HEK293T (cell line): Measurements from ENCODE around the gene DSN1.

Experiments
- CTCF ChIA-PET: fragments of 350-600 bp; formaldehyde crosslinking; extraction: SDS; loops from one replicate; lab custom pipeline; 2021; ENCODE audit warnings: antibody characterized with exemption, inconsistent platforms; lab: Yijun Ruan, JAX
- POLR2A ChIA-PET: fragments of 350-600 bp; formaldehyde crosslinking; extraction: SDS; loops from one replicate; lab custom pipeline; 2020; ENCODE audit warnings: antibody characterized with exemption, inconsistent platforms; lab: Yijun Ruan, JAX
- DNase-seq: peaks from one replicate; pipeline ENCODE4 v3.0.0; 2012; ENCODE audit warnings: mixed read lengths; ENCODE audit errors: extremely low spot score
- ARNT ChIP-seq: fragments of 450-650 bp; IDR thresholded peaks from 2 replicates; pipeline ENCODE4 v1.6.1; 2017; ENCODE audit warnings: mild to moderate bottlenecking
- BHLHE40 ChIP-seq: fragments of 450-650 bp; IDR thresholded peaks from 2 replicates; pipeline ENCODE4 v1.6.1; 2016; ENCODE audit warnings: mild to moderate bottlenecking, moderate library complexity, borderline replicate concordance
- CTBP1 ChIP-seq: fragments of 450-650 bp; IDR thresholded peaks from 2 replicates; pipeline ENCODE4 v1.6.1; 2016; ENCODE audit warnings: borderline replicate concordance
- ELF4 ChIP-seq: fragments of 450-650 bp; IDR thresholded peaks from 2 replicates; pipeline ENCODE4 v1.6.1; 2017; ENCODE audit warnings: antibody characterized with exemption
- FOXA1 ChIP-seq: fragments of 450-650 bp; IDR thresholded peaks from 2 replicates; pipeline ENCODE4 v1.6.1; 2016; ENCODE audit warnings: mild to moderate bottlenecking
- FOXK2 ChIP-seq: fragments of 450-650 bp; IDR thresholded peaks from 2 replicates; pipeline ENCODE4 v1.6.1; 2016; ENCODE audit warnings: mild to moderate bottlenecking
- FOXM1 ChIP-seq: fragments of 450-650 bp; IDR thresholded peaks from 2 replicates; pipeline ENCODE4 v1.6.1; 2017; ENCODE audit warnings: mild to moderate bottlenecking, borderline replicate concordance
- HDGF ChIP-seq: fragments of 450-650 bp; IDR thresholded peaks from 2 replicates; pipeline ENCODE4 v1.6.1; 2017; ENCODE audit warnings: antibody characterized with exemption, borderline replicate concordance
- L3MBTL2 ChIP-seq: fragments of 450-650 bp; conservative IDR thresholded peaks from 2 replicates; pipeline ENCODE4 v1.6.1; 2016; ENCODE audit warnings: mild to moderate bottlenecking
- LEF1 ChIP-seq: fragments of 450-650 bp; IDR thresholded peaks from 2 replicates; pipeline ENCODE4 v1.6.1; 2017; ENCODE audit warnings: mild to moderate bottlenecking, borderline replicate concordance
- NFRKB ChIP-seq: fragments of 450-650 bp; IDR thresholded peaks from 2 replicates; pipeline ENCODE4 v1.6.1; 2016; ENCODE audit warnings: mild to moderate bottlenecking, moderate library complexity
- PKNOX1 ChIP-seq: fragments of 450-650 bp; IDR thresholded peaks from 2 replicates; pipeline ENCODE4 v1.6.1; 2016
- SP1 ChIP-seq: fragments of 450-650 bp; IDR thresholded peaks from 2 replicates; pipeline ENCODE4 v1.6.1; 2017
- SUZ12 ChIP-seq: fragments of 450-650 bp; IDR thresholded peaks from 2 replicates; pipeline ENCODE4 v1.6.1; 2016; ENCODE audit warnings: mild to moderate bottlenecking
- TARDBP ChIP-seq: fragments of 450-650 bp; IDR thresholded peaks from 2 replicates; pipeline ENCODE4 v1.6.1; 2016
- ZNF384 ChIP-seq: fragments of 450-650 bp; IDR thresholded peaks from 2 replicates; pipeline ENCODE4 v1.6.1; 2016

Gene DSN1

GRCh38 chr20:36785308-36785707 lies 11.7 kb upstream of the DSN1 start:
- ChIA-PET POLR2A (interaction anchor here (1.6 kb wide), 1 partner anchor 11 kb away, joined by 3 read pairs; the partner anchor contains the start of gene DSN1), CTCF (no interaction called here)
- TF ChIP-seq ARNT (no peak), ELF4 (no peak), ZNF384 (no peak), LEF1 (no peak), L3MBTL2 (no peak), HDGF (no peak), NFRKB (no peak), SUZ12 (no peak), FOXA1 (no peak), BHLHE40 (no peak), FOXM1 (no peak), TARDBP (no peak), CTBP1 (no peak), PKNOX1 (no peak), SP1 (no peak)
- DNase-seq: no peak

- no peak for TF ChIP-seq FOXM1
- no peak for TF ChIP-seq PKNOX1
- TF ChIP-seq TARDBP: no peak
- TF ChIP-seq ZNF384: no peak
- no peak for TF ChIP-seq L3MBTL2
- TF ChIP-seq LEF1: no peak
- no peak for TF ChIP-seq SP1
- no peak for TF ChIP-seq BHLHE40
- TF ChIP-seq ELF4: no peak
- TF ChIP-seq SUZ12: no peak
- TF ChIP-seq ARNT: no peak
- no peak for TF ChIP-seq NFRKB
- no peak for TF ChIP-seq CTBP1
- no peak for TF ChIP-seq FOXK2
- no peak for TF ChIP-seq FOXA1
- ChIA-PET CTCF (no interaction called here), POLR2A (interaction anchor here (1.6 kb wide), 1 partner anchor 11 kb away, joined by 3 read pairs; the partner anchor contains the start of gene DSN1)
- no peak for DNase-seq
Observed at GRCh38 chr20:36784900-36785299, 11.3 kb upstream of the DSN1 start.

- TF ChIP-seq SUZ12 (no peak), HDGF (no peak), PKNOX1 (no peak), FOXA1 (no peak), CTBP1 (no peak), TARDBP (no peak), ARNT (no peak), ELF4 (no peak), SP1 (no peak), NFRKB (no peak), FOXK2 (no peak), BHLHE40 (no peak)
- POLR2A ChIA-PET: interaction anchor here (1.6 kb wide), 1 partner anchor 10 kb away, joined by 3 read pairs; the partner anchor contains the start of gene DSN1
- CTCF ChIA-PET: no interaction called here
- DNase-seq: no peak
Observed at GRCh38 chr20:36784116-36784515, 10.6 kb upstream of the DSN1 start.

GRCh38 chr20:36779656-36780025 lies 6.1 kb upstream of the DSN1 start:
- DNase-seq: no peak
- CTCF ChIA-PET: interaction anchor here (0.6 kb wide), 1 partner anchor 8 kb away, joined by 3 read pairs; no protein-coding TSS in a partner anchor
- POLR2A ChIA-PET: no interaction called here

GRCh38 chr20:36778831-36779655 lies 5.5 kb upstream of the DSN1 start:
- TF ChIP-seq NFRKB (no peak), CTBP1 (no peak)
- DNase-seq: no peak
- ChIA-PET CTCF (no interaction called here), POLR2A (no interaction called here)

More at GRCh38 chr20:36779656-36780025, 6.1 kb upstream of the DSN1 start:
- TF ChIP-seq FOXK2 (no peak), FOXM1 (no peak)

GRCh38 chr20:36777576-36777975 lies 4.0 kb upstream of the DSN1 start:
- TF ChIP-seq ARNT (no peak), TARDBP (no peak), FOXM1 (no peak), FOXA1 (no peak), L3MBTL2 (no peak), HDGF (no peak), SUZ12 (no peak), CTBP1 (no peak), PKNOX1 (no peak), NFRKB (no peak), ELF4 (no peak), ZNF384 (no peak), BHLHE40 (no peak), FOXK2 (no peak), LEF1 (no peak), SP1 (no peak)
- DNase-seq: no peak
- ChIA-PET POLR2A (no interaction called here), CTCF (interaction anchor here (1.7 kb wide), 1 partner anchor 31 kb away, joined by 4 read pairs; no protein-coding TSS in a partner anchor)
